ENCODE data around the gene IL4I1.
"Not testable (repeated sequence)": the region's sequence is repeated elsewhere in the genome, so short reads cannot be mapped to it uniquely, and the experiment has no call there.

The IL4I1 gene

DNA sequence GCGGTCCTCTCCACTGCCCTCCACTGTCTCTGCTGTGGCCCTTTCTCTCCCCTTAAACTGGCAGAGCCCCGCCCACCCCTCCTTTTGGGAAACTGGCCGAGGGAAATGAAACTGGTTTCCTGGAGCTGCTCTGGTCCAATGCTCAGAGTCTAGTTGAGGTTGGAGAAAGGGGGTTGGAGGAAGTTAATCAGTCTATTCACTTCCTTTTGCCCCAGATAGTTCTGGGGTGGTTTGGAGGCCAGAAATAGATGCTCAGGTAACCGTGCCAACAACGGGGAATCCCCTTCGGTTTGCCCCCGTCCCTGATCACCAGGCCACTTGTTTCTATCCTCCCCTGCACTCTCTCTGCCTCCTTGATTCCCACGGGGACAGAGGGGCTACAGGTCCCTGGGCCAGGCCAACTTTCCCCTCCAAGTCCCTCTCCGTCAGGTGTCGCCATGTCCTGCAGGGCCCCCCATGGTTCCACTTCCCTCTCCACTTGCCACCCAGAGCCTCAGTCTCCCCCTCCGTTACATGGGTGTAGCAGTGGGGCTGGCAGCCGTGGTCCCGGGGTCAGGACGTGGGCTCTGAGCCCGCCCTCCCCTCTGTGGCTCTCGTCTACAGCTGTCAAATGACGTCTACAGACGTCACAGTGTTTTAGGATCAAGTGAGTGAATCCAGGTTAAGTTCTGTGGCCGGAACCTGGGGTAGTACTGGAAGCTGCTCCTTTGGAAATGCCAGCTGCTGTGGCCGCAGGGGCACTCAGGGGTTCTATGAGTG, at the start of gene IL4I1:
Gene IL4I1, minus strand, starts transcription at position 25 of the 759 bp plus-strand sequence. CDS start 727 bp downstream, outside the sequence.
- DNase-seq: no peak

DNA sequence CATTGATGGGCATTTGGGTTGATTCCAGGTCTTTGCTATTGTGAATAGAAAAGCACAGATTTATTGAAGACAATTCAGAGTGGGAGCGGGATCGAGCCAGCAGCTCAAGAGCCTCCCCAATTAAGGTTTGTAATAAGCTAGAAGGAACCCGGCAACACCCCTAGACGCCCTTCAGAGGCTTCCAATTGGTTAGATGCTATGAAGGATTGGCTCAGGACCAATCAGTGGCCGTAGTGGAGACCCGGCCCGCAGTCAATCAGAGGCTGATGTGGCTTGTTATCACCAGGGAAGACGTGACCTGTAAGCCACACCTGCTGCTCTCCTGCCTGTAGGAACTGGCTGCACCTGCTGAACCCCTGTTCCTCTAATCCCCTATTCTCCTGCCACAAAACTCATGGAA, 49.7 kb upstream of the IL4I1 start:
- no peak for DNase-seq

GRCh38 chr19:49944567-49944966, 47.9 kb upstream of the IL4I1 start:
- not testable (repeated sequence) for DNase-seq

DNA sequence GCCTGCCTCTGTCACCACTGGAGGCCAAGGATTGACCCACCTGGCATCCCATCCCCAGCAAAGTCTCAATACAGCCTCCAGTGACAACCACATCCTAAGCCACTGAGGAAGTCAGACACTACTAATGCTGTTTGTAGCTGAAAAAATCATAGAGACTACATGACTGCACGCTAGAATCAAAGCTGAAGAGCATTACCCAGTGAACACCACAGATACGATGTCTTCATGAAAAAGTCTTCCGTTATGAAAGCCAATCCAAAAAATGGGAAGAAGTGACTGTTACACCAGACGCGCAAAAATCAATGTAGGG, 43.8 kb upstream of the IL4I1 start:
- no peak for DNase-seq

- DNase-seq: peak; percentile 28
Observed at GRCh38 chr19:49939721-49940481, 43.2 kb upstream of the IL4I1 start.

- no peak for DNase-seq
Observed at GRCh38 chr19:49938662-49939061, 42.0 kb upstream of the IL4I1 start.

GRCh38 chr19:49937750-49938381, 41.2 kb upstream of the IL4I1 start:
- DNase-seq: peak; percentile 86

DNA sequence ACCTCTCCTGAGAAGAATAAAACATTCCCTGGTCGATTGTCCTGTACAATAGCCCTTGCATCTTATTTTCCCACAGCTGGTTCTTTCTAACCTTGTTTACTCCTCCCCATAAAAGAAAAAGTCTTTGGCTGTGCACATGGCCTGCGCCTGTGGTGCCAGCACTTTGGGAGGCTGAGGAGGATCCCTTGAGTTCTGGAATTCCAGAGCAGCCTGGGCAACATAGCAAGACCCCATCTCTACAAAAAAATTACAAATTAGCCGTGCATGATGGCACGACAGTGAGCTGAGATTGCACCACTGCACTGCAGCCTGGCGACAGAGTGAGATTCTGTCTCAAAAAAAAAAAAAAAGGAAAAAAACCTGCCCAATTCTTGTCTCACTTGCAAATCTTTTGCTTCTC, 39.9 kb upstream of the IL4I1 start:
- no peak for DNase-seq

- no peak for DNase-seq
Observed at GRCh38 chr19:49933643-49934042, 37.0 kb upstream of the IL4I1 start.

GRCh38 chr19:49932731-49933131, 36.0 kb upstream of the IL4I1 start:
- DNase-seq: no peak

DNA sequence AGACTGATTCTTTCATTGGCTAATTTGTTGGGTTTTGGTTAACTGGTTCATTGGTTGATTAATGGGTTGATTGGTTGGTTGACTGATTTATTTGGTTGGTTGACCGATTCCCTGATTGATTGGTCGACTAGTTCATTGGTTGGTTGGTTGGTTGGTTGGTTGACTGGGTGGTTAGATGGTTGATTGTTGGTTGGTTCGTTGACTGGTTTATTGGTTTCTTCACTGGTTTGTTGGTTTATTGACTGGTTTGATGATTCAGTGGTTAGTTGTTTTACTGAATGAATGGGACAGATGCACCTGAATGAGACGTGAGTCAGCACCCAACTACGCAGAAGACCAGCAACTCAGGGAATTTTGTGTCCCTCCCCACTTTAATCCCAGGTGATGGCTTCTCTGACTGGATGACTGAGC, 35.4 kb upstream of the IL4I1 start:
- DNase-seq: no peak

GRCh38 chr19:49931293-49932040, 34.8 kb upstream of the IL4I1 start:
- no peak for DNase-seq

DNA sequence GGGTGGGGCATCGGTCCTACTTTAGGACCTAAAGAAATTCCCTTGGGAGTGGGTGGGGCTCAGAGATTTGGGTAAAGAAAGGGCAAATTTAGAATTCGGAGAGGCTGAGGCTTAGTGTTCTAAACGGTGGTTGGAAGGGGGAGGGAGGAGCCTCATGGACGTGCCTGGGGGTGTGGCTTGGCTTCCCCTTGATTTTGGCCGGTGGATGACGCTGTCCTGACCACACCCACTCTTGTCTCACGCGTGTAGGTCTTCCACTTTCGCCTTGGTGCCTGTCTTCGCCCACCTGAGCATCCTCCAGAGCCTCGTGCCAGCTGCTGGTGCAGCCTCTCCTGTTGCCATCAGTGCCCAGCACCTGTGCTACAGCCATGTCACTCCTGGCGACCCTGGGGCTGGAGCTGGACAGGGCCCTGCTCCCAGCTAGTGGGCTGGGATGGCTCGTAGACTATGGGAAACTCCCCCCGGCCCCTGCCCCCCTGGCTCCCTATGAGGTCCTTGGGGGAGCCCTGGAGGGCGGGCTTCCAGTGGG, 33.9 kb upstream of the IL4I1 start:
- DNase-seq: no peak

- DNase-seq: peak; percentile 98
Observed at GRCh38 chr19:49929611-49930482, 33.2 kb upstream of the IL4I1 start.

DNA sequence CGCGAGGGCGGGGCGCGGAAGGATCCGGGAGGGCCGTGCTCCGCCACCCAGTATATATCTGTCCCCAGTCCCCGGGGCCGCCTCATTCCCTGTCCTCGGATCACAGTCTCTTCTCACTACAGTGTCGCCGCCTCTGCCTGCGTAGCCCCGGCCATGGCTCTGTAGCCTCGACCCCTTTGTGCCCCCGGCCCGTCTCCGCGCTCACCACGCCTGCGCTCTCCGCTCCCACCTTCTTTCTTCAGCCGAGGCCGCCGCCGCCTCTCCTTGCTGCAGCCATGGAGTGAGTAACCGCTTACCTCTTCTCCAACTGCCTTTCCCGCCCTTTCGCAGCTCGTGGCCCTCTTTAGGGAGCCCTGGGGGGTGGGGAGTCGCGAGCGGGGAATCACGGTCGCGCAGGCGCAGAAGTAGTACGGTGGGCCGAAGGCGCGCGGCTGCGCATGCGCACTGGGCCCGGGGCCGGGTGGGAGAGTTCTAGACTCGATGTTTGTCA, 32.5 kb upstream of the IL4I1 start, which contains the start of the genes ATF5 and NUP62:
Gene ATF5, plus strand, starts transcription at position 85 of the 490 bp plus-strand sequence. CDS start 1,646 bp downstream, outside the sequence.
Gene NUP62, minus strand, starts transcription at position 384 of the 490 bp plus-strand sequence. CDS start 19,697 bp downstream, outside the sequence.
- DNase-seq: peak; percentile 97

GRCh38 chr19:49927526-49928264, 31.0 kb upstream of the IL4I1 start:
- DNase-seq: no peak

GRCh38 chr19:49926515-49926914, 29.8 kb upstream of the IL4I1 start:
- DNase-seq: peak; percentile 52

DNA sequence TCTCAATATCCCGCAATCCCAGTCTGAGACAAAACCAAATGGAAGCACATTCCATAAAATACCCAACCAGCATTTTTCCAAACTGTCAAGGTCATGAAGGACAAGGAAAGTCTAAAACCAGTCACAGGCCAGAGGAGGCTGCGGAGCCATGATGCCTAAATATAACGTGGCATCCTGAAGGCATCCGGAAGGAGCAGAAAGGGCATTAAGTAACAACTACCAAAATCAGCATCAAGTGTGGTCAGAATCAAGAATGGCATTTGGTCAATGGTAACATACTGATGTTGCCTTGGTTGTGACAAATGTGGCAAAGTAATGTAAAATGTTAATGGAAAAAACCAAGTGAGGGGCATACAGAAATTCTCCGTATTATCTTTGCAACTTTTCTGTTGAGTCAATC, 28.8 kb upstream of the IL4I1 start:
- no peak for DNase-seq

DNA sequence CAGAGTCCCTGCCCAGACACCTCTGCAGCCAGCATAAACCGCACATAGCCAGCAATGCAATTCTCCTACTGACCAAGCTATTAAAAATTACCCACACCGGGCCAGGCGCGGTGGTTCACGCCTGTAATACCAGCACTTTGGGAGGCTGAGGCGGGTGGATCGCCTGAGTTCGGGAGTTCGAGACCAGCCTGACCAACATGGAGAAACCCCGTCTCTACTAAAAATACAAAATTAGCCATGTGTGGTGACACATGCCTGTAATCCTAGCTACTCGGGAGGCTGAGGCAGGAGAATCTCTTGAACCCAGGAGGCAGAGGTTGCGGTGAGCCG, 28.2 kb upstream of the IL4I1 start:
- not testable (repeated sequence) for DNase-seq

DNA sequence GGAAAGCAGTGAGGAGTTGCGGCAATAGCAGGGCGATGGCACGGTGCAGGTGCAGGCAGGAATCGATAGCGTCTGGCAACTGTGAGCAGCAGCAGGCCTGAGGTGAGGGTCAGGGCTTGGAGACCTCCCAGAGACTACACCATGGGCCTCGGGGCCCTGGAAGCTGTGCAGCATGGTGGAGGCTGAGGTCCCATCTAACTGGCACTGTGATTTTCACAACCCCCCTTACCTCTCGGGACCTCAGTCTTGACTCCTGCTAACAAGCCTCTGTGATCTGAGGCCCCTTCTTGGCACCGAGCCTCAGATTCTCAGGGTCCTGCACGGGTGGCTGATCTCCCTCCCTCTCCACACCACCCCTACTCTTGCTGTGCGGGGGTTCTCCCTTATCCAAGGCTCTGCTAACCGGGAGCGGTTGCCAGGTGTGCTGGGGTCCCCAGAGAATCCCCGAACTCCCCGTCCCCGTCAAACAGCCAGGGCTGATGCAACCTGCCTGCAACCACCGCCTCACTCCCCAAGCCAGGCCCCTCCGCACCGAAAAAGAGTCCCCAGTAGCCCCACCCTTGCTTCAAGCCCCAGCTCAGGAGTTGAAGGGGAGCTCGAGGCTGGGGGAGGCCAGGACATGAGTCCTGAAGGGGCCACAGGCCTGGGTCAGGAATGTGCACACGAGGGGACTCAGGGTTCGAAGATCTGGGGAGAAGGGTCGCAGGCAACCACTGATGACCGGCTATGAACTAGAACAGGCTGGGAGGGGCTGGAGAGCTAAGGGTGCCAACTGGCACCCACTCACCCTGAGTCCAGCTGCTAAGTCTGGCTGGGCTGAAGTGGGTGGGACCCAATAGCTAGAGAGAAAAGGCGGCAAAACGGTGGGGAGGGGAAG, 27.6 kb upstream of the IL4I1 start:
- no peak for DNase-seq

All from NCI-H82 (cell line).